ENCODE results near the gene SLC35F3. TPM values are rescaled to one million over a fixed set of nuclear protein-coding genes. Genes with fewer than 3 reads are reported as not detected.

Gene SLC35F3
- total and polyA plus RNA-seq, 4 donors = 0.01 to 0.37 (median 0.08) TPM; not detected in 1

DNA sequence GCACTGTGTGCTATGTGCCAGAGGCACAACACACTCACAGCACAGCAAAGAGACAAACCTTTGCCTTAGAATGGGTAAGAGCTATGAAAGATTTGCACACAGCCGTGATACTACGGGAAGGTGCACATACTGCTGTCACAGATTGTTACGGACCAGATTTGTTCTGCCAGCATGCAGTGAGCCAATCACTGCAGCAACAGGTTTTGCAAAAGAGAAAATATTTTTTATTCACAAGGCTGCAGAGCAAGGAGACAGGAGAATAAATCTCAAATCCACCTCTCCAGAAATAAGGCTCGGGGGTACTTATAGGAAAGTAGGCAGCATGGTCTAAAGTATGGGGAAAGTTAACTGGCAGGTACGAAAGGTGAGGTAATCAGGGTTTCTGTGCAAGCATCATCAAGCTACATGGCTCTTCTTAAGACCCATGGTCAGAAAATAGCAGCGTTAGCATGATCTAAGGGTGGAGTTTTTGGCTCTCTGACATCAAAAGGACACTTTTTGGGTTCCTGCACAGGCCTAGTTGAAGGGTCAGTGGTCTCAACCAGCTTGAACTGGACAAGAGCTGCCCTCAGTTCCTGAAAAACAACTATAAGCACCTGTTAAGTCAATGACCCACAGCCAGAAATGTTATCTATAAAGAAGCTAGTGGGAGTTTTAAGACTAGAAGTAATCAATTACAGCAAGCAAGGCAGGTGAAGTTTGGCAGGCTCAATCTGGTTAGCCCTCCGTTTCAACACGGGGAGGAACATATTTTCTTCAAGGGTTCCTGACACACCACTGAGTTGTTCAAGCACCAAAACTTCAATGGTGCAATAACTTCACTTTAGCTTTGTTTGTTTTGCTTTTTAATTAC, 186.0 kb downstream of the SLC35F3 start (continued):
- TF ChIP-seq, protein P1, sequence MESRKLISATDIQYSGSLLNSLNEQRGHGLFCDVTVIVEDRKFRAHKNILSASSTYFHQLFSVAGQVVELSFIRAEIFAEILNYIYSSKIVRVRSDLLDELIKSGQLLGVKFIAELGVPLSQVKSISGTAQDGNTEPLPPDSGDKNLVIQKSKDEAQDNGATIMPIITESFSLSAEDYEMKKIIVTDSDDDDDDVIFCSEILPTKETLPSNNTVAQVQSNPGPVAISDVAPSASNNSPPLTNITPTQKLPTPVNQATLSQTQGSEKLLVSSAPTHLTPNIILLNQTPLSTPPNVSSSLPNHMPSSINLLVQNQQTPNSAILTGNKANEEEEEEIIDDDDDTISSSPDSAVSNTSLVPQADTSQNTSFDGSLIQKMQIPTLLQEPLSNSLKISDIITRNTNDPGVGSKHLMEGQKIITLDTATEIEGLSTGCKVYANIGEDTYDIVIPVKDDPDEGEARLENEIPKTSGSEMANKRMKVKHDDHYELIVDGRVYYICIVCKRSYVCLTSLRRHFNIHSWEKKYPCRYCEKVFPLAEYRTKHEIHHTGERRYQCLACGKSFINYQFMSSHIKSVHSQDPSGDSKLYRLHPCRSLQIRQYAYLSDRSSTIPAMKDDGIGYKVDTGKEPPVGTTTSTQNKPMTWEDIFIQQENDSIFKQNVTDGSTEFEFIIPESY (IDR thresholded peaks at IDR 0.05) = no peak
- no peak for TF ChIP-seq FOXA2 (IDR thresholded peaks at IDR 0.05)

- H3K4me3 ChIP-seq (ENCODE audit: low read depth in 1 of 3, low read length in 3 of 3) = no peak overlapping the region
- no peaks in the 10 kb centered on the region for H3K4me1 ChIP-seq (ENCODE audit: control insufficient read depth in 4 of 4, insufficient read depth in 4 of 4, low read length in 3 of 4)
- TF ChIP-seq, protein P1 (IDR thresholded peaks at IDR 0.05) = no peak
- no peak for TF ChIP-seq JUND (IDR thresholded peaks at IDR 0.05)
- no peak for TF ChIP-seq EGR1 (IDR thresholded peaks at IDR 0.05; ENCODE audit: low read depth in 2 of 2)
- TF ChIP-seq, protein P2, sequence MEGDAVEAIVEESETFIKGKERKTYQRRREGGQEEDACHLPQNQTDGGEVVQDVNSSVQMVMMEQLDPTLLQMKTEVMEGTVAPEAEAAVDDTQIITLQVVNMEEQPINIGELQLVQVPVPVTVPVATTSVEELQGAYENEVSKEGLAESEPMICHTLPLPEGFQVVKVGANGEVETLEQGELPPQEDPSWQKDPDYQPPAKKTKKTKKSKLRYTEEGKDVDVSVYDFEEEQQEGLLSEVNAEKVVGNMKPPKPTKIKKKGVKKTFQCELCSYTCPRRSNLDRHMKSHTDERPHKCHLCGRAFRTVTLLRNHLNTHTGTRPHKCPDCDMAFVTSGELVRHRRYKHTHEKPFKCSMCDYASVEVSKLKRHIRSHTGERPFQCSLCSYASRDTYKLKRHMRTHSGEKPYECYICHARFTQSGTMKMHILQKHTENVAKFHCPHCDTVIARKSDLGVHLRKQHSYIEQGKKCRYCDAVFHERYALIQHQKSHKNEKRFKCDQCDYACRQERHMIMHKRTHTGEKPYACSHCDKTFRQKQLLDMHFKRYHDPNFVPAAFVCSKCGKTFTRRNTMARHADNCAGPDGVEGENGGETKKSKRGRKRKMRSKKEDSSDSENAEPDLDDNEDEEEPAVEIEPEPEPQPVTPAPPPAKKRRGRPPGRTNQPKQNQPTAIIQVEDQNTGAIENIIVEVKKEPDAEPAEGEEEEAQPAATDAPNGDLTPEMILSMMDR (IDR thresholded peaks at IDR 0.05; ENCODE audit: low read depth, low read length, missing input control) = no peak
- no peak for TF ChIP-seq MAX (IDR thresholded peaks at IDR 0.05)
- no peak for TF ChIP-seq NR2F2 (IDR thresholded peaks at IDR 0.05)
- TF ChIP-seq TAF1 (conservative IDR thresholded peaks at IDR 0.05) = no peak
- no peak for TF ChIP-seq YY1 (IDR thresholded peaks at IDR 0.05)
- TF ChIP-seq RXRA (IDR thresholded peaks at IDR 0.05) = no peak
- TF ChIP-seq RAD21 (IDR thresholded peaks at IDR 0.05) = no peak
- no peak for TF ChIP-seq HNF4G (IDR thresholded peaks at IDR 0.05)
- TF ChIP-seq HNF4A (conservative IDR thresholded peaks at IDR 0.05) = no peak
- no peak for TF ChIP-seq SP1 (IDR thresholded peaks at IDR 0.05)
- TF ChIP-seq FOXA1 (IDR thresholded peaks at IDR 0.05) = no peak
- TF ChIP-seq ATF3 (IDR thresholded peaks at IDR 0.05) = no peak
- no peak for TF ChIP-seq GABPA (IDR thresholded peaks at IDR 0.05 in 1 of 2, conservative IDR thresholded peaks at IDR 0.05 in 1 of 2)
- TF ChIP-seq FOXA2 (IDR thresholded peaks at IDR 0.05) = no peak
- TF ChIP-seq, protein P3, sequence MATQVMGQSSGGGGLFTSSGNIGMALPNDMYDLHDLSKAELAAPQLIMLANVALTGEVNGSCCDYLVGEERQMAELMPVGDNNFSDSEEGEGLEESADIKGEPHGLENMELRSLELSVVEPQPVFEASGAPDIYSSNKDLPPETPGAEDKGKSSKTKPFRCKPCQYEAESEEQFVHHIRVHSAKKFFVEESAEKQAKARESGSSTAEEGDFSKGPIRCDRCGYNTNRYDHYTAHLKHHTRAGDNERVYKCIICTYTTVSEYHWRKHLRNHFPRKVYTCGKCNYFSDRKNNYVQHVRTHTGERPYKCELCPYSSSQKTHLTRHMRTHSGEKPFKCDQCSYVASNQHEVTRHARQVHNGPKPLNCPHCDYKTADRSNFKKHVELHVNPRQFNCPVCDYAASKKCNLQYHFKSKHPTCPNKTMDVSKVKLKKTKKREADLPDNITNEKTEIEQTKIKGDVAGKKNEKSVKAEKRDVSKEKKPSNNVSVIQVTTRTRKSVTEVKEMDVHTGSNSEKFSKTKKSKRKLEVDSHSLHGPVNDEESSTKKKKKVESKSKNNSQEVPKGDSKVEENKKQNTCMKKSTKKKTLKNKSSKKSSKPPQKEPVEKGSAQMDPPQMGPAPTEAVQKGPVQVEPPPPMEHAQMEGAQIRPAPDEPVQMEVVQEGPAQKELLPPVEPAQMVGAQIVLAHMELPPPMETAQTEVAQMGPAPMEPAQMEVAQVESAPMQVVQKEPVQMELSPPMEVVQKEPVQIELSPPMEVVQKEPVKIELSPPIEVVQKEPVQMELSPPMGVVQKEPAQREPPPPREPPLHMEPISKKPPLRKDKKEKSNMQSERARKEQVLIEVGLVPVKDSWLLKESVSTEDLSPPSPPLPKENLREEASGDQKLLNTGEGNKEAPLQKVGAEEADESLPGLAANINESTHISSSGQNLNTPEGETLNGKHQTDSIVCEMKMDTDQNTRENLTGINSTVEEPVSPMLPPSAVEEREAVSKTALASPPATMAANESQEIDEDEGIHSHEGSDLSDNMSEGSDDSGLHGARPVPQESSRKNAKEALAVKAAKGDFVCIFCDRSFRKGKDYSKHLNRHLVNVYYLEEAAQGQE (IDR thresholded peaks at IDR 0.05) = no peak
- no peaks in the 10 kb centered on the region for H3K36me3 ChIP-seq (ENCODE audit: control insufficient read depth in 4 of 4, insufficient read depth in 3 of 4, low read depth in 1 of 4, low read length in 3 of 4)
- H3K27ac ChIP-seq (ENCODE audit: low read depth in 1 of 2, low read length in 2 of 2) = no peak overlapping the region
- no peak for DNase-seq (ENCODE audit: low spot score)
- 93% methylated on average over 2 of the region's 2 CpGs for WGBS
- no peak overlapping the region for H3K9ac ChIP-seq (ENCODE audit: low read depth in 1 of 2, low read length in 2 of 2)
- no peaks in the 10 kb centered on the region for H3K27me3 ChIP-seq (ENCODE audit: control insufficient read depth in 4 of 4, insufficient read depth in 4 of 4, low read length in 3 of 4)
- peaks cover 3 to 16% (median 5%) of the 10 kb centered on the region in 4 donors for H3K9me3 ChIP-seq (ENCODE audit: control insufficient read depth in 4 of 4, low read length in 3 of 4)
These were observed 186.6 kb downstream of the SLC35F3 start for GRCh38 chr1:234091065-234091401.
